Activated naive CD8-positive, alpha-beta T cell treated with anti-CD3 and anti-CD28 coated beads for 36 hours (primary cell): ENCODE results near the gene PLEKHO2. TPM values are rescaled to one million over a fixed set of nuclear protein-coding genes. Genes with fewer than 3 reads are reported as not detected.
A peak's percentile ranks its signal among the peaks of the same experiment; 100 is the strongest.

Experiments
- DNase-seq: peaks from one replicate; pipeline ENCODE4 v3.0.0; 2021
- H3K27ac Mint-ChIP-seq: one replicate; pipeline ENCODE4 v1.8.0; 2022; ENCODE audit warnings: mild to moderate bottlenecking, moderate library complexity, mixed read lengths
- H3K27me3 Mint-ChIP-seq: one replicate; pipeline ENCODE4 v1.8.0; 2022; ENCODE audit warnings: mild to moderate bottlenecking, mixed read lengths
- H3K36me3 Mint-ChIP-seq: one replicate; pipeline ENCODE4 v1.8.0; 2021; ENCODE audit warnings: mild to moderate bottlenecking, mixed read lengths
- H3K4me1 Mint-ChIP-seq: one replicate; pipeline ENCODE4 v1.8.0; 2021; ENCODE audit warnings: mixed read lengths
- H3K4me3 Mint-ChIP-seq: one replicate; pipeline ENCODE4 v1.8.0; 2022; ENCODE audit warnings: mild to moderate bottlenecking, moderate library complexity, mixed read lengths
- H3K9me3 Mint-ChIP-seq: one replicate; pipeline ENCODE4 v1.8.0; 2022; ENCODE audit warnings: mixed read lengths
- total RNA-seq, 2 experiments: library from RNA; stranded (reverse); gene quantifications; one replicate each; pipeline ENCODE4 v1.2.3, GENCODE V29; 2021

Gene PLEKHO2
- total RNA-seq, 2 experiments from 2014 or later = 6.8 to 7.8 TPM

- no peak overlapping the region for H3K4me3 Mint-ChIP-seq
- no peak for DNase-seq
- H3K27me3 Mint-ChIP-seq = no peaks in the 10 kb centered on the region
- no peak overlapping the region for H3K27ac Mint-ChIP-seq
- peaks cover 6% of the 10 kb centered on the region for H3K36me3 Mint-ChIP-seq
- H3K4me1 Mint-ChIP-seq = peaks cover 17% of the 10 kb centered on the region
- peaks cover 7% of the 10 kb centered on the region for H3K9me3 Mint-ChIP-seq
Measured at GRCh38 chr15:64903326-64903950, 61.7 kb downstream of the PLEKHO2 start.

- DNase-seq = no peak
- Mint-ChIP-seq H3K9me3 (peaks cover 7% of the 10 kb centered on the region), H3K4me1 (peaks cover 17% of the 10 kb centered on the region), H3K27ac (no peak overlapping the region), H3K36me3 (peaks cover 6% of the 10 kb centered on the region), H3K27me3 (no peaks in the 10 kb centered on the region), H3K4me3 (no peak overlapping the region)
Measured at GRCh38 chr15:64904189-64904588, 62.5 kb downstream of the PLEKHO2 start.

GRCh38 chr15:64905119-64905831, 63.6 kb downstream of the PLEKHO2 start:
- Mint-ChIP-seq H3K4me1 (peaks cover 17% of the 10 kb centered on the region), H3K36me3 (peaks cover 6% of the 10 kb centered on the region), H3K4me3 (peak overlapping the region; percentile 63), H3K27me3 (peaks cover 11% of the 10 kb centered on the region), H3K9me3 (peaks cover 7% of the 10 kb centered on the region), H3K27ac (peak overlapping the region; percentile 73)
- peak; percentile 81 for DNase-seq

- Mint-ChIP-seq H3K27me3 (peaks cover 15% of the 10 kb centered on the region), H3K9me3 (peaks cover 2% of the 10 kb centered on the region), H3K4me1 (peaks cover 17% of the 10 kb centered on the region), H3K4me3 (no peak overlapping the region), H3K36me3 (peaks cover 2% of the 10 kb centered on the region), H3K27ac (no peak overlapping the region)
- DNase-seq = no peak
Measured at GRCh38 chr15:64905941-64906340, 64.2 kb downstream of the PLEKHO2 start.

- H3K4me1 Mint-ChIP-seq = peaks cover 19% of the 10 kb centered on the region
- no peaks in the 10 kb centered on the region for H3K9me3 Mint-ChIP-seq
- no peaks in the 10 kb centered on the region for H3K36me3 Mint-ChIP-seq
- no peak overlapping the region for H3K27ac Mint-ChIP-seq
- H3K27me3 Mint-ChIP-seq = peaks cover 20% of the 10 kb centered on the region
- no peak overlapping the region for H3K4me3 Mint-ChIP-seq
- no peak for DNase-seq
Measured at GRCh38 chr15:64906402-64906801, 64.7 kb downstream of the PLEKHO2 start.

GRCh38 chr15:64907991-64908390, 66.3 kb downstream of the PLEKHO2 start:
- Mint-ChIP-seq H3K27ac (no peak overlapping the region), H3K4me1 (peaks cover 13% of the 10 kb centered on the region), H3K36me3 (no peaks in the 10 kb centered on the region), H3K9me3 (no peaks in the 10 kb centered on the region), H3K27me3 (peaks cover 29% of the 10 kb centered on the region), H3K4me3 (no peak overlapping the region)
- DNase-seq = no peak

GRCh38 chr15:64909546-64909945, 67.8 kb downstream of the PLEKHO2 start:
- no peaks in the 10 kb centered on the region for H3K9me3 Mint-ChIP-seq
- no peak for DNase-seq
- H3K36me3 Mint-ChIP-seq = no peaks in the 10 kb centered on the region
- no peak overlapping the region for H3K4me3 Mint-ChIP-seq
- H3K27me3 Mint-ChIP-seq = peaks cover 29% of the 10 kb centered on the region
- no peak overlapping the region for H3K27ac Mint-ChIP-seq
- H3K4me1 Mint-ChIP-seq = peaks cover 9% of the 10 kb centered on the region

GRCh38 chr15:64911311-64912186, 69.8 kb downstream of the PLEKHO2 start, which contains the start of gene ANKDD1A:
Gene ANKDD1A, plus strand, starts transcription at chr15:64911902. Its CDS starts 29 bp downstream, at chr15:64911931.
- Mint-ChIP-seq H3K27me3 (peaks cover 29% of the 10 kb centered on the region), H3K4me3 (peak within 1 kb of the TSS; percentile 71), H3K4me1 (peaks cover 3% of the 10 kb centered on the region), H3K9me3 (no peaks in the 10 kb centered on the region), H3K36me3 (no peaks in the 10 kb centered on the region), H3K27ac (no peak within 1 kb of the TSS)
- peak; percentile 76 for DNase-seq

GRCh38 chr15:64912379-64913325, 70.9 kb downstream of the PLEKHO2 start:
- H3K27ac Mint-ChIP-seq = no peak overlapping the region
- peaks cover 29% of the 10 kb centered on the region for H3K27me3 Mint-ChIP-seq
- no peak for DNase-seq
- no peaks in the 10 kb centered on the region for H3K36me3 Mint-ChIP-seq
- peaks cover 3% of the 10 kb centered on the region for H3K4me1 Mint-ChIP-seq
- H3K9me3 Mint-ChIP-seq = no peaks in the 10 kb centered on the region
- peak overlapping the region; percentile 29 for H3K4me3 Mint-ChIP-seq

GRCh38 chr15:64915518-64916227, 74.0 kb downstream of the PLEKHO2 start:
- Mint-ChIP-seq H3K4me1 (peaks cover 3% of the 10 kb centered on the region), H3K36me3 (no peaks in the 10 kb centered on the region), H3K9me3 (no peaks in the 10 kb centered on the region), H3K27me3 (peaks cover 16% of the 10 kb centered on the region), H3K4me3 (no peak overlapping the region), H3K27ac (no peak overlapping the region)
- no peak for DNase-seq

GRCh38 chr15:64916365-64916764, 74.7 kb downstream of the PLEKHO2 start:
- H3K4me3 Mint-ChIP-seq = no peak overlapping the region
- no peaks in the 10 kb centered on the region for H3K36me3 Mint-ChIP-seq
- no peak overlapping the region for H3K27ac Mint-ChIP-seq
- no peaks in the 10 kb centered on the region for H3K9me3 Mint-ChIP-seq
- DNase-seq = no peak
- H3K27me3 Mint-ChIP-seq = peaks cover 10% of the 10 kb centered on the region
- peaks cover under 1% of the 10 kb centered on the region for H3K4me1 Mint-ChIP-seq

GRCh38 chr15:64917211-64917610, 75.5 kb downstream of the PLEKHO2 start:
- H3K4me3 Mint-ChIP-seq = no peak overlapping the region
- no peak for DNase-seq
- no peak overlapping the region for H3K27ac Mint-ChIP-seq
- H3K27me3 Mint-ChIP-seq = peaks cover 5% of the 10 kb centered on the region
- H3K4me1 Mint-ChIP-seq = no peaks in the 10 kb centered on the region
- no peaks in the 10 kb centered on the region for H3K36me3 Mint-ChIP-seq
- H3K9me3 Mint-ChIP-seq = no peaks in the 10 kb centered on the region
